Measurements from ENCODE around the gene MEN1. TPM values are rescaled to one million over a fixed set of nuclear protein-coding genes. Genes with fewer than 3 reads are reported as not detected.
A peak's percentile ranks its signal among the peaks of the same experiment; 100 is the strongest.

Gene MEN1
- total RNA-seq, 2 donors from 2014 or later = 21.1 to 45.5 TPM

DNA sequence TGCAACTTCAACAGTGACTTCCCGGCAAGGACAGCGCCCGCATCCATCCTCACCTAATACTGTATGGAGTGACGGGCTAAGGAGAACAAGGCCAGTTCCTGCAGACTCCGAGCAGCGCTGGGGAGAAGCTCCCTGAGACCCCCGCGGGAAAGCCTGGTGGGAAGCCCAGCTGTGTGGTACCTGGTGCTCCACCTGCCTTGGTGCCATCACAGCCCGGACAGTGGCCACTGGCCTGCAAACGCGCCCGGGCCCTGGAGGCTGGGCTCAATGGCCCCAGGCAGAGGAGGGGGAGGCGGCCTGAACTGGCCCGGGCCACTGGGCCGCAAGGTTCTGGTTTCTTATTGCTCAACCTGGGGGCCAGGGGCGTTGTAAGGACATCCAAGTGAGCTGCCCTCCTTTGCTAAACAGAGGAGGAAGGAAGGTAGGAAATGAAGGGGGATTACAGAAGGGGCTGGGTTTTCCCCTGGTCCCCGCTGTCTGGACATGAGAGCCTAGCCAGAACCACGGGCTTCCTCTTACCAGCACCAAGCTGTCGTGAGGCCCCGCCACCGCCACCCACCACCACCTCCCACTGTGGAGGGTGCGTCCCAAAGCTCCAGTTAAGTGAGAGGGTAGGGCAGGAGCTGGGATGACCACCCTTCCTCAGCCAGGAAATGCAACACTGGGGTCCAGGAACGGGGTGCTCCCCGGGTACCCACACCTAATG lies 42.6 kb upstream of the MEN1 start:
- Histone ChIP-seq H3K27ac (peak overlapping the region; percentile 39), H3K36me3 (no peaks in the 10 kb centered on the region), H3K9ac (ENCODE audit: low read depth in 2 of 2, low read length in 2 of 2) (no peak overlapping the region), H3K4me3 (no peak overlapping the region), H3K9me3 (no peaks in the 10 kb centered on the region), H3K27me3 (no peaks in the 10 kb centered on the region), H3K4me1 (peaks cover 52% of the 10 kb centered on the region)
- TF ChIP-seq, protein P1, sequence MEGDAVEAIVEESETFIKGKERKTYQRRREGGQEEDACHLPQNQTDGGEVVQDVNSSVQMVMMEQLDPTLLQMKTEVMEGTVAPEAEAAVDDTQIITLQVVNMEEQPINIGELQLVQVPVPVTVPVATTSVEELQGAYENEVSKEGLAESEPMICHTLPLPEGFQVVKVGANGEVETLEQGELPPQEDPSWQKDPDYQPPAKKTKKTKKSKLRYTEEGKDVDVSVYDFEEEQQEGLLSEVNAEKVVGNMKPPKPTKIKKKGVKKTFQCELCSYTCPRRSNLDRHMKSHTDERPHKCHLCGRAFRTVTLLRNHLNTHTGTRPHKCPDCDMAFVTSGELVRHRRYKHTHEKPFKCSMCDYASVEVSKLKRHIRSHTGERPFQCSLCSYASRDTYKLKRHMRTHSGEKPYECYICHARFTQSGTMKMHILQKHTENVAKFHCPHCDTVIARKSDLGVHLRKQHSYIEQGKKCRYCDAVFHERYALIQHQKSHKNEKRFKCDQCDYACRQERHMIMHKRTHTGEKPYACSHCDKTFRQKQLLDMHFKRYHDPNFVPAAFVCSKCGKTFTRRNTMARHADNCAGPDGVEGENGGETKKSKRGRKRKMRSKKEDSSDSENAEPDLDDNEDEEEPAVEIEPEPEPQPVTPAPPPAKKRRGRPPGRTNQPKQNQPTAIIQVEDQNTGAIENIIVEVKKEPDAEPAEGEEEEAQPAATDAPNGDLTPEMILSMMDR (IDR thresholded peaks at IDR 0.05) = no peak
- no peak for DNase-seq
- intact Hi-C loops (cut with DNase I) = no loop called here

DNA sequence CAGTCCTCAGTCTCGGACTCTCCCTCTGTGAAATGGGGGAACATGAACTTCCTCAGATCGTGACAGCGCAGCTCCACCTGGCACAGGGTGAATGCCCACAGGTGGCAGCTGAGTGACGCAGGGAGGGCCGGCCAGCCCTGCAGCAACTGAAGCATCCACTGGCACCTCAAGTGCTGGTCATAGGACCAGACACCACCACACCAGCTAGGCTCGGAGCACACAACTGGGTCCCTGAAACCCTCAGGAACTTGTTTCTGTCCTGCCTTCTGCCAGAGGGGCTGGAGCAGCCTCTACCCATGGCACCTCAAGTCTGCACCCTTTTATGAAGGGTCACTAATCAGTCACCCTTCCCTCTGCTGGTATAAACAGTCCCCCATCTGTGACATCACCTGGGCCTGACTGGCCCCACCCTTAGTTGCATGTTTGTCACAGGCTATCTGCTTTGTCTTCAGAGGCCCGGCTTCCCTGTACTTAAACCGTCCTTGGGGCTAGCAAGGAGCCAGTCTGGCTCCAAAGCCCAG lies 41.5 kb upstream of the MEN1 start:
- peaks cover 44% of the 10 kb centered on the region for H3K4me1 ChIP-seq
- intact Hi-C loops (cut with DNase I) = no loop called here
- no peaks in the 10 kb centered on the region for H3K27me3 ChIP-seq
- H3K27ac ChIP-seq = peak overlapping the region; percentile 39
- H3K4me3 ChIP-seq = no peak overlapping the region
- H3K9ac ChIP-seq (ENCODE audit: low read depth in 2 of 2, low read length in 2 of 2) = peak overlapping the region in 1 of 2 donors; percentile 23
- no peak for DNase-seq
- no peaks in the 10 kb centered on the region for H3K36me3 ChIP-seq
- TF ChIP-seq, protein P1 (IDR thresholded peaks at IDR 0.05) = no peak
- no peaks in the 10 kb centered on the region for H3K9me3 ChIP-seq

DNA sequence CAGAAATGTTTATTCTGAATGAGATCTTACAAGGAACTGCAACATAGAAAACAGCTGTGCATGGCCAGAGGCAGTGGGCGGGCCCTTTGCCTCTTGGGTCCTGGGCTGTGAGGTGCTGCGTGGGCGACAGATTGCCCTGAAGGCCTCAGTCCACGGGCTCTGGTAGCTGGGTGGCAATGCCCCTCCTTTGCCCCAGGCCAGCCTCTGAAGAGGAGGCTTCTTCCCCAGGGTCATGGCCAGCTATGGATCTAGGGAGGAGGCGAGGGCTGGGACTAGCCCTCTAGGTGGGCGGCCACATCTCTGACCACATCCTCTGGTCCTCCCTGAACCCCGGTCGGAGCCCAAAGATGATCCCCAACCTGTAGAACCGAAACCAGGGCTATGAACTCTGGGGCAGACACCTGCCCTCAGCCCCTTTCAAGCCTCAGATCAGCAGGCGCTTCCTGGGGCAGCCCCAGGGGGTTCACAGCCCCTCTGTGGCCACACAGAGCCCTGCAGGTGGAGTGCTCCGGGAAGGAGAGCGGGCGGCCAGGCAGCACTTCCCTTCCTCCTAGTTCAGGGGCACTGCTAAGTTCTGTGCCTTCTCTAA lies 40.7 kb upstream of the MEN1 start:
- H3K4me1 ChIP-seq = peaks cover 36% of the 10 kb centered on the region
- peak overlapping the region; percentile 8 to 23 for H3K9ac ChIP-seq (ENCODE audit: low read depth in 2 of 2, low read length in 2 of 2)
- intact Hi-C loops (cut with DNase I) = no loop called here
- no peak overlapping the region for H3K4me3 ChIP-seq
- H3K27ac ChIP-seq = peak overlapping the region; percentile 39
- TF ChIP-seq, protein P1 (IDR thresholded peaks at IDR 0.05) = no peak
- H3K36me3 ChIP-seq = no peaks in the 10 kb centered on the region
- H3K9me3 ChIP-seq = no peaks in the 10 kb centered on the region
- H3K27me3 ChIP-seq = no peaks in the 10 kb centered on the region
- DNase-seq = no peak

DNA sequence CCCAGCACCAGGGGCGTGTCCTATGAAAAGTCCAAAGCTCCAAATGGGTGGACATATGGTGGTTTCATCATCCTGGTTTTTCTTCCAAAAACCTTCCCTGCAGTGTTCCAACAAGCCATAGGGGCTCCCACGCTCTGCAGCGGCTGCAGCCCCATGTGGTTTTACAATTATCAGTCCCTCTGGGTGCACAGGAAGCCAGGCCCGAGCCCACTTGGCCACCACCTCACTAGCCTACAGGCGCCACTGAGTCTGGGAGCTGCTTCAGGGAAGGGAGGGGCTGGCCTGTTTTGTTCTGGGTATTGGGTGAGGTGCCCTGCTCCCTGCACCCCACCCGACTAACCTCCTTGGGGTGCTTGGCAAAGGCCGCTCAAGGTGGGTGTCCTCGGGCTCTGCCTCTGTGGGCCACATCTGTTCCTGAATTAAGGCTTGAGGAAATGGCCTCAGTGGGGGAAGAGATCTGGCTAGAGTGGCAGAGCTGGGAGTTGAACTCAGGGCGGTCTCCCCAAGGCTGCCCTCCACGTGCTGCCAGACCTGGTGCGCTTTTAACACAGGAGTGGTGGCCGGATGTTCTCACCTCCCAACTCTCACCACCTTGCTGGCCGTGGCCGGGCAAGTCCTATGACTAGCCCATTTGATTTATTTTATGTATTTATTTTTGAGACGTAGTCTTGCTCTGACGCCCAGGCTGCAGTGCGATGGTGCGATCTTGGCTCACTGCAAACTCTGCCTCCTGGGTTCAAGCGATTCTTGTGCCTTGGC lies 39.4 kb upstream of the MEN1 start:
- no peaks in the 10 kb centered on the region for H3K27me3 ChIP-seq
- TF ChIP-seq, protein P1 (IDR thresholded peaks at IDR 0.05) = no peak
- H3K4me1 ChIP-seq = peaks cover 25% of the 10 kb centered on the region
- H3K9me3 ChIP-seq = no peaks in the 10 kb centered on the region
- H3K4me3 ChIP-seq = no peak overlapping the region
- intact Hi-C loops (cut with DNase I) = loop anchor here (5.0 to 10.0 kb wide), 3 partner anchors 148 to 268 kb away; partner anchors contain the start of genes BATF2, CDCA5, ZFPL1 and ZNHIT2
- H3K36me3 ChIP-seq = no peaks in the 10 kb centered on the region
- no peak overlapping the region for H3K27ac ChIP-seq
- H3K9ac ChIP-seq (ENCODE audit: low read depth in 2 of 2, low read length in 2 of 2) = no peak overlapping the region
- DNase-seq = no peak

DNA sequence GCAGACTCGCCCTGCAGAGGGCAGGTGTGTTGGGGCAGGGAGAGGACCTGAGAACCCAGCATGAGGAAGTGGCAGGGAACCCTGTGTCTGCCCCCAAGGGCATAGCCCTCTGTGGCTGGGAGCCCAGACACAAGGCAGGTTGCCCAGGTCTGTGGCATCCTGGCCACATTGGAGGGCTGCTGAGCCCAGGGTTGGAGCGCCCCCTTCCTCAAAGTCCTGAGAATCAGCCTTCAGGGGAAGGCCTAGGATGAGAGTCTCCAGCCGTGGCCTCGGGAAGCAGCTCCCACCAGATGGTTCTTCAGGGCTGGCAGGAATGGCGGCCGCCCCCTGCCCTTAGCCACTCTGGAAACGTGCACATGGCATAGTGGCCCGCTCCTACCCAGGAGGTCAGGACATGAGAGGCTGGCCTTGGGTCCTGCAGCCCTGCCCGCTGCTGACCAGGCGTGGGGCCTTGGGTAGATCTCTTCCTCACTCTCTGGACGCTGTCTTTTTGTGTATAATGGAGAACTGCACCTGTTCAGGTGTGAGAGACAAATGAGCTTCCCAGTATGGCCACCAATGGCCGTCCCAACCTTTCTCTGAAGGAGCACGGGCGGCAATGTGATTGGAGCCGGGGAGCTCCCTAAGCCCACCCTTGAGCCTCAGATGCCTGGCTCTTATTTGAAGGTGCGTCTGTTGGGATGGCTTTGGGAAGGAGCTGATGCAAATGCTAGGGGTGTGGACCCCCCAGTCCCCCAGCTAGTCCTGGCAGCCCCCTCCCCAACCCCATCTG lies 38.7 kb upstream of the MEN1 start:
- Histone ChIP-seq H3K27ac (peak overlapping the region; percentile 76), H3K4me1 (peaks cover 21% of the 10 kb centered on the region), H3K9me3 (no peaks in the 10 kb centered on the region), H3K9ac (ENCODE audit: low read depth in 2 of 2, low read length in 2 of 2) (peak overlapping the region; percentile 51 to 78), H3K36me3 (no peaks in the 10 kb centered on the region), H3K27me3 (no peaks in the 10 kb centered on the region), H3K4me3 (no peak overlapping the region)
- peak; percentile 85 for DNase-seq
- intact Hi-C loops (cut with DNase I) = loop anchor here (5.0 to 10.0 kb wide), 3 partner anchors 148 to 268 kb away; partner anchors contain the start of genes BATF2, CDCA5, ZFPL1 and ZNHIT2
- TF ChIP-seq, protein P1 (IDR thresholded peaks at IDR 0.05) = no peak

Data from colonic mucosa (tissue), 4 donors.